Right lobe of liver (tissue), 6 donors: ENCODE measurements around the gene FRS2. TPM values are rescaled to one million over a fixed set of nuclear protein-coding genes. Genes with fewer than 3 reads are reported as not detected.
A peak's percentile ranks its signal among the peaks of the same experiment; 100 is the strongest.

Source experiments
- ATAC-seq, 4 donors: fragments of 200-7000 bp; cut with Tn5 transposase; one replicate each; pipeline ENCODE4 v1.9.1; 2020; ENCODE audit warnings: mild to moderate bottlenecking in 4 of 4, moderate library complexity in 4 of 4
- DNase-seq, 3 donors: peaks; one replicate each; pipeline ENCODE4 v3.0.0-alpha.2; 2020
- H3K27ac ChIP-seq, 3 donors: fragments of 200-600 bp; one replicate each; pipeline ENCODE4 v1.8.0; 2022
- H3K27me3 ChIP-seq, 2 donors: fragments of 200-600 bp; one replicate each; pipeline ENCODE4 v1.8.0; 2022
- H3K36me3 ChIP-seq, 4 donors: fragments of 200-600 bp; sonication (generic) in 1 of 4; one replicate each; pipeline versions ENCODE4 v1.5.1 to v1.8.0; 2017 to 2022; ENCODE audit warnings: control low read depth in 1 of 4
- H3K4me1 ChIP-seq, 4 donors: fragments of 200-600 bp; sonication (generic) in 1 of 4; one replicate each; pipeline versions ENCODE4 v1.5.1 to v1.8.0; 2017 to 2022; ENCODE audit warnings: control low read depth in 1 of 4
- H3K4me3 ChIP-seq, 3 donors: fragments of 200-600 bp; one replicate each; pipeline ENCODE4 v1.8.0; 2022
- H3K9me3 ChIP-seq, 4 donors: fragments of 200-600 bp; sonication (generic) in 1 of 4; one replicate each; pipeline versions ENCODE4 v1.5.1 to v1.8.0; 2017 to 2022; ENCODE audit warnings: control low read depth in 1 of 4
- POLR2A ChIP-seq: fragments of 450-650 bp; IDR thresholded peaks from one replicate; pipeline ENCODE4 v1.6.1; 2017; ENCODE audit warnings: antibody characterized with exemption, mild to moderate bottlenecking
- WGBS: methylation state at CpG from one replicate; pipeline ENCODE4 v1.1.6; 2018; ENCODE audit warnings: low coverage, low lambda C conversion rate; ENCODE audit not compliant: insufficient coverage; ENCODE audit errors: missing lambda C conversion rate; 5-methylcytosine and 5-hydroxymethylcytosine counted together
- intact Hi-C, 2 donors: fragments of 100-400 bp; cut with DNase I; formaldehyde crosslinking; loops; one replicate each; pipeline versions ENCODE4 v1.11.2 to v1.14.1; 2022
- total RNA-seq, 6 experiments: library from RNA; depleted of rRNA in 2 of 6; stranded (reverse); fragments of >200 nt in 2 of 6; fragmentation: NEBNext Ultra II Directional in 3 of 6; extraction: Animal tissue kit (Norgen Biotek cat#: 25700) in 3 of 6; gene quantifications; one replicate each; pipeline versions ENCODE4 v1.1.0 to v1.2.4, GENCODE V29; 2016 to 2023
- TF ChIP-seq, protein P1 (sequence below), 4 donors: fragments of 200-600 bp in 3 of 4; fragments of 450-650 bp in 1 of 4; IDR thresholded peaks; one replicate each; pipeline versions ENCODE4 v1.5.1 to v1.8.0; 2016 to 2022; ENCODE audit warnings: antibody characterized with exemption in 4 of 4, mild to moderate bottlenecking in 2 of 4
- donor health status: DM: no; HTN: yes; CAD: no.
- donor health status: DM: no; HTN: no; CAD: no.
- donor health status: DM: no; HTN: no; CAD: no.
- donor health status: DM: no; HTN: yes; CAD: no.
- donor health status: DM: no; HTN: yes; CAD: no.

FRS2 gene
- total RNA-seq, 6 experiments from 2014 or later, result 13.8 to 27.8 (median 15.8) TPM

DNA sequence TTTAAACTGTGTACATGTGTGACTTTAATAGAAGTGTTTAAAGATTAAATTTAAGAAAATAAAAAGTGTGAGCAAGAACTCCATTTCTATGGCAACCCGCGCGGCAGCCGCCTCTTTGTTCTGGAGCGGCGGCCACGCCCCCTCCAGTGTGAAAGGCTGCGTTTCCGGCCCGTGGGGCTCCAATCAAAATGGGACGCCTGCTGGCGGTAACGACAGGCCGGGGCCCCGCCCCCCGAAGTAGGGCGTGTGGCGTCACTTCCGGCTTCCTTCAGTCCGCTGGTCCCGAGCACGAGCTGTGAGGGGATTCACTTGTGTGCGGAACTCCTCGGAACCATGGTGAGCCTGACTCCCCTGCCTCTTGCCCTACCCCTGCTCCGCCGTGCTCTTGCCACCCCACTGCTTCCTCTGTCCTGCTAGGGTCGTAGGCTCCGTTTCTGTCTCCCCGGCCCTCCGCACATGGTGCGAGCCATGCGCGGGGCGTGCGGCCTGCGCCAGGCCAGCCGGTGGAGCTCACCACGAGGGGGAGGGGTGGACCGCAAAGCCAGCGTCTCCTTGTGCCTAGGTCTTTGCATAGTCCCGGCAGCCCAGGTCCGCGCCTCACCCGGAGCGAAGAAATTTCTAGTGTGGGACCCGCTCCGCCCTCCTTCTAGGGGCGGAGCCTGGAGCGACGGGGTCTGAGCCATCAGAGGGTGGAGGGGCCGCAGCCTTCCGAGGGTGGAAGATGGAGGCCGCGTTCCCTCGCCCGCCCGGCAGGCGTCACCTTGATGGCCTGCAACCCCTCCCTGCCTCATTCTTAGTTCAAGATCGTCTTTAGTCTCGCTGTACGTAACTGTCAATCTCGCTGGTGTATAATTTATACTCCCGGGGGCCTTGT, 115.2 kb downstream of the FRS2 start, which contains the start of gene CCT2:
Gene CCT2 (plus strand): TSS at position 271 of the 874 bp plus-strand sequence. CDS start 63 bp downstream, at position 334.
- no peaks in the 10 kb centered on the region for H3K9me3 ChIP-seq
- ATAC-seq, result peak; percentile 100
- peak within 1 kb of the TSS; percentile 86 to 90 (median 88) for H3K27ac ChIP-seq
- peaks cover 7 to 39% (median 22%) of the 10 kb centered on the region in 4 donors for H3K36me3 ChIP-seq
- H3K27me3 ChIP-seq, result no peaks in the 10 kb centered on the region
- intact Hi-C loops, result no loop called here
- 0% methylated on average over 26 of the region's 63 CpGs for WGBS
- TF ChIP-seq, protein P1, sequence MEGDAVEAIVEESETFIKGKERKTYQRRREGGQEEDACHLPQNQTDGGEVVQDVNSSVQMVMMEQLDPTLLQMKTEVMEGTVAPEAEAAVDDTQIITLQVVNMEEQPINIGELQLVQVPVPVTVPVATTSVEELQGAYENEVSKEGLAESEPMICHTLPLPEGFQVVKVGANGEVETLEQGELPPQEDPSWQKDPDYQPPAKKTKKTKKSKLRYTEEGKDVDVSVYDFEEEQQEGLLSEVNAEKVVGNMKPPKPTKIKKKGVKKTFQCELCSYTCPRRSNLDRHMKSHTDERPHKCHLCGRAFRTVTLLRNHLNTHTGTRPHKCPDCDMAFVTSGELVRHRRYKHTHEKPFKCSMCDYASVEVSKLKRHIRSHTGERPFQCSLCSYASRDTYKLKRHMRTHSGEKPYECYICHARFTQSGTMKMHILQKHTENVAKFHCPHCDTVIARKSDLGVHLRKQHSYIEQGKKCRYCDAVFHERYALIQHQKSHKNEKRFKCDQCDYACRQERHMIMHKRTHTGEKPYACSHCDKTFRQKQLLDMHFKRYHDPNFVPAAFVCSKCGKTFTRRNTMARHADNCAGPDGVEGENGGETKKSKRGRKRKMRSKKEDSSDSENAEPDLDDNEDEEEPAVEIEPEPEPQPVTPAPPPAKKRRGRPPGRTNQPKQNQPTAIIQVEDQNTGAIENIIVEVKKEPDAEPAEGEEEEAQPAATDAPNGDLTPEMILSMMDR (IDR thresholded peaks at IDR 0.05), result peak in 3 of 4 donors; percentile 23 to 39 (median 29)
- peak; percentile 93 for TF ChIP-seq POLR2A
- H3K4me3 ChIP-seq, result peak within 1 kb of the TSS; percentile 92 to 98 (median 92)
- H3K4me1 ChIP-seq, result peaks cover 0 to 12% (median 0%) of the 10 kb centered on the region in 4 donors
- DNase-seq, result peak; percentile 97 to 98 (median 98)

DNA sequence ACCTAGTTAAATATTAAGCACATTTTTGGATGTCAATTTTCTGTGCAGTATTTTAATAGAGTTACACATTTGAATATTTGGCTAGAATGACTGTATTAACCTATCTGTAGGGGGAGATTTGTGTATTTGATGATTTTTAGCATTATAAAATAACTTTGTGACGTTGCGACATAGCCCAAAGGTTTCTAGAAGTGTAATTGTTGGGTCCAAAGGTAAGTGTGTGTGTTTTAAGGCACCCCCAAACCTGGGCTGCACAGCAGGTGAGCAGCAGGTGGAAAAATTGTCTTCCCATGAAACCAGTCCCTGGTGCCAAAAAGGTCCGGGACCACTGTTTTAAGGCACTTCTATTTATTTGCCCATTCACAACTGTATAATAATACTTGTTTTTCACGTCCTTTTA, 118.3 kb downstream of the FRS2 start:
- TF ChIP-seq POLR2A, result no peak
- TF ChIP-seq, protein P1 (IDR thresholded peaks at IDR 0.05), result no peak
- Histone ChIP-seq H3K36me3 (peaks cover 7 to 69% (median 34%) of the 10 kb centered on the region in 4 donors), H3K4me3 (no peak overlapping the region), H3K9me3 (no peaks in the 10 kb centered on the region), H3K4me1 (peaks cover 0 to 12% (median 0%) of the 10 kb centered on the region in 4 donors), H3K27ac (no peak overlapping the region), H3K27me3 (no peaks in the 10 kb centered on the region)
- ATAC-seq, result no peak
- intact Hi-C loops, result no loop called here
- DNase-seq, result no peak
- WGBS, result 73% methylated on average over 4 of the region's 4 CpGs

DNA sequence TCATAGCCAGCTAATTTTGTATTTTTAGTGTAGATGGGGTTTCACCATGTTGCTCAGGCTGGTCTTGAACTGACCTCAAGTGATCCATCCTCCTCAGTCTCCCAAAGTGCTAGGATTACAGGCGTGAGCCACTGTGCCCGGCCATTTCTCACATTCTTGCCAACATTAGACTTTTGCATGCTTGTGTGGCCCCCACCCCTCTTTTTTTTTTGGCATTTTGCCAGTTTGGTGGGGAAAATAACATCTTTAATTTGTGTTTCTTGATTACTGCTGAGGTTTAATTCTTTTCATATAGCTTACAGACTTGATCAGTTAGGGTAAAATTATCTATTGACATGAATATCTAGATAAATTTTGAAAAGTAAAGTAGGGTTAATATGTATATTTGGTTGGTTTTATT, 118.9 kb downstream of the FRS2 start:
- intact Hi-C loops, result no loop called here
- 90% methylated on average over 2 of the region's 2 CpGs for WGBS
- H3K27ac ChIP-seq, result no peak overlapping the region
- DNase-seq (no peak), ATAC-seq (no peak)
- no peak overlapping the region for H3K4me3 ChIP-seq
- peaks cover 7 to 75% (median 36%) of the 10 kb centered on the region in 4 donors for H3K36me3 ChIP-seq
- TF ChIP-seq, protein P1 (IDR thresholded peaks at IDR 0.05), result no peak
- TF ChIP-seq POLR2A, result no peak
- no peaks in the 10 kb centered on the region for H3K27me3 ChIP-seq
- H3K9me3 ChIP-seq, result no peaks in the 10 kb centered on the region
- H3K4me1 ChIP-seq, result peaks cover 0 to 12% (median 0%) of the 10 kb centered on the region in 4 donors

DNA sequence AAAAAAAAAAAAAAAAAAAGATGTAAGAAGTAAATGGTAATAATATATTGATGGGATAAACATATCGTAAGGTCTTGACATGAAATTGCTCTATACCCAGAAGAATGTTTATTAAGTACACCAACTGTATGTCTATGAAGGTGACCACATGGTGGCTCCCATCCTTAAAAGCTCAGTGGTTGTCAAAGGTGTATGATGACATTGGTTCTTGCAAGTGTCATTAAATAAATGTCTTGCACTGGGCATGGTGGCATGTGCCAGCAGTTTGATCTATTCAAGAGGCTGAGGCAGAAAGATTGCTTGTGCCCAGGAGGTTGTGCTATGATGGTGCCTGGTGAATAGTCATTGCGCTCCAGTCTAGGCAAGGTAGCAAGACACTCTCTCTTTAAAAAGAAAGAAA, 125.5 kb downstream of the FRS2 start:
- no peak overlapping the region for H3K4me3 ChIP-seq
- DNase-seq (no peak), ATAC-seq (no peak)
- TF ChIP-seq, protein P1 (IDR thresholded peaks at IDR 0.05), result no peak
- TF ChIP-seq POLR2A, result no peak
- no peaks in the 10 kb centered on the region for H3K27me3 ChIP-seq
- WGBS, result 83% methylated on average over 1 of the region's 2 CpGs
- no peaks in the 10 kb centered on the region for H3K9me3 ChIP-seq
- intact Hi-C loops, result no loop called here
- H3K36me3 ChIP-seq, result peaks cover 0 to 97% (median 48%) of the 10 kb centered on the region in 4 donors
- no peak overlapping the region for H3K27ac ChIP-seq
- H3K4me1 ChIP-seq, result no peaks in the 10 kb centered on the region
